H1 (cell line): ENCODE data around the gene ARHGEF1. TPM values are rescaled to one million over a fixed set of nuclear protein-coding genes. Genes with fewer than 3 reads are reported as not detected.

ENCODE experiments used
- CTCF ChIA-PET: fragments of 300-600 bp; sonication (Branson Sonifier 250); formaldehyde crosslinking; loops from one replicate; lab custom pipeline; 2021; ENCODE audit not compliant: partially characterized antibody; lab: Charles Lee
- POLR2A ChIA-PET: fragments of 300-600 bp; sonication (Branson Sonifier 250); formaldehyde crosslinking; loops from one replicate; lab custom pipeline; 2021; ENCODE audit warnings: inconsistent platforms; ENCODE audit not compliant: partially characterized antibody; lab: Charles Lee
- DNase-seq, 2 experiments: peaks; one replicate each; pipeline versions ENCODE4 v3.0.0 to v3.0.0-alpha.2; 2010 to 2022; ENCODE audit warnings: low spot score in 2 of 2, low read depth in 1 of 2, mixed read lengths in 1 of 2
- FAIRE-seq: peaks from 2 replicates; lab custom pipeline; 2011; peaks lifted over from hg19 to GRCh38; lab: Jason Lieb, UNC
- H2AFZ ChIP-seq: 2 replicates; pipeline ENCODE4 v1.8.1; 2012; ENCODE audit warnings: low read length, inconsistent platforms
- H2AK5ac ChIP-seq: 2 replicates; pipeline ENCODE4 v1.6.1; 2013; ENCODE audit warnings: low read depth, low read length
- H2BK120ac ChIP-seq: replicated peaks from 2 replicates; pipeline ENCODE3; 2013; ENCODE audit warnings: low read depth, low read length, inconsistent platforms
- H2BK12ac ChIP-seq: 2 replicates; pipeline ENCODE4 v1.6.1; 2013; ENCODE audit warnings: low read depth, low read length
- H2BK15ac ChIP-seq: 2 replicates; pipeline ENCODE4 v1.6.1; 2013; ENCODE audit warnings: low read length
- H2BK20ac ChIP-seq: 2 replicates; pipeline ENCODE4 v1.6.1; 2013; ENCODE audit warnings: low read length
- H2BK5ac ChIP-seq: 2 replicates; pipeline ENCODE4 v1.6.1; 2013; ENCODE audit warnings: low read depth, low read length
- H3K14ac ChIP-seq: 2 replicates; pipeline ENCODE4 v1.6.1; 2013; ENCODE audit warnings: inconsistent platforms; ENCODE audit not compliant: insufficient read length
- H3K18ac ChIP-seq: 2 replicates; pipeline ENCODE4 v1.6.1; 2013; ENCODE audit warnings: low read length; ENCODE audit errors: extremely low read depth
- H3K23ac ChIP-seq: 2 replicates; pipeline ENCODE4 v1.6.1; 2013; ENCODE audit warnings: inconsistent platforms; ENCODE audit not compliant: insufficient read length
- H3K23me2 ChIP-seq: 2 replicates; pipeline ENCODE4 v1.6.1; 2013; ENCODE audit warnings: low read depth, low read length
- H3K27ac ChIP-seq: 2 replicates; pipeline ENCODE4 v1.6.1; 2011; ENCODE audit warnings: low read depth, low read length, inconsistent platforms
- H3K27me3 ChIP-seq, 4 experiments: replicated peaks in 1 of 4; 1 replicate in 1 of 4; 2 replicates in 3 of 4; pipeline versions ENCODE4 v1.6.1 to v1.8.1; 2011 to 2013; ENCODE audit warnings: low read length in 3 of 4, mild to moderate bottlenecking in 3 of 4, inconsistent platforms in 2 of 4, mixed read lengths in 2 of 4, moderate library complexity in 1 of 4; ENCODE audit not compliant: control insufficient read depth in 3 of 4, insufficient read depth in 3 of 4; ENCODE audit errors: extremely low read depth in 1 of 4
- H3K36me3 ChIP-seq, 4 experiments: 2 replicates each; pipeline versions ENCODE4 v1.6.1 to v1.8.1; 2011 to 2013; ENCODE audit warnings: mild to moderate bottlenecking in 4 of 4, low read length in 3 of 4, moderate library complexity in 2 of 4, control low read depth in 1 of 4, inconsistent platforms in 1 of 4; ENCODE audit not compliant: insufficient read depth in 4 of 4, control insufficient read depth in 2 of 4
- H3K4ac ChIP-seq: replicated peaks from 2 replicates; pipeline ENCODE3; 2013; ENCODE audit warnings: low read length, low read depth, mixed read lengths, inconsistent platforms; ENCODE audit not compliant: insufficient read length
- H3K4me1 ChIP-seq, 4 experiments: replicated peaks in 1 of 4; 1 replicate in 1 of 4; 2 replicates in 3 of 4; pipeline versions ENCODE4 v1.6.1 to v1.8.1; 2011 to 2013; ENCODE audit warnings: low read length in 3 of 4, inconsistent platforms in 2 of 4, mixed read lengths in 1 of 4; ENCODE audit not compliant: insufficient read depth in 4 of 4, control insufficient read depth in 3 of 4
- H3K4me2 ChIP-seq, 2 experiments: 2 replicates each; pipeline versions ENCODE4 v1.6.1 to v1.8.1; 2011 to 2013; ENCODE audit warnings: low read depth in 2 of 2, low read length in 2 of 2, control low read depth in 1 of 2, inconsistent platforms in 1 of 2, mild to moderate bottlenecking in 1 of 2; ENCODE audit not compliant: insufficient read depth in 1 of 2
- H3K4me3 ChIP-seq, 4 experiments: fragments of 200-600, 300-600 bp in 1 of 4; sonication (generic), shearing (Covaris generic), sonication (Bioruptor Twin) in 1 of 4; 2 replicates each; pipeline versions ENCODE4 v1.5.1 to v1.8.1; 2011 to 2016; ENCODE audit warnings: low read length in 4 of 4, low read depth in 3 of 4, control low read depth in 2 of 4, inconsistent platforms in 2 of 4, mild to moderate bottlenecking in 2 of 4, mixed read lengths in 1 of 4, moderate library complexity in 1 of 4; ENCODE audit not compliant: insufficient read depth in 2 of 4; ENCODE audit errors: extremely low read depth in 1 of 4
- H3K56ac ChIP-seq: replicated peaks from 2 replicates; pipeline ENCODE3; 2013; ENCODE audit warnings: low read depth, mild to moderate bottlenecking, mixed read lengths, low read length, inconsistent platforms; ENCODE audit not compliant: insufficient read length
- H3K79me1 ChIP-seq: 2 replicates; pipeline ENCODE4 v1.6.1; 2013; ENCODE audit warnings: low read depth, low read length, control low read depth
- H3K79me2 ChIP-seq, 2 experiments: 2 replicates each; pipeline versions ENCODE4 v1.6.1 to v1.8.1; 2012 to 2013; ENCODE audit warnings: low read length in 2 of 2, mild to moderate bottlenecking in 2 of 2, inconsistent platforms in 1 of 2; ENCODE audit not compliant: insufficient read depth in 2 of 2, control insufficient read depth in 1 of 2
- H3K9ac ChIP-seq, 4 experiments: replicated peaks in 1 of 4; 1 replicate in 1 of 4; 2 replicates in 3 of 4; pipeline versions ENCODE4 v1.6.1 to v1.8.1; 2011 to 2013; ENCODE audit warnings: low read depth in 3 of 4, low read length in 3 of 4, control low read depth in 2 of 4, mild to moderate bottlenecking in 2 of 4, moderate library complexity in 2 of 4, inconsistent platforms in 1 of 4; ENCODE audit errors: extremely low read depth in 1 of 4
- H3K9me3 ChIP-seq, 2 experiments: 2 replicates each; pipeline versions ENCODE4 v1.6.1 to v1.8.1; 2012 to 2013; ENCODE audit warnings: mild to moderate bottlenecking in 2 of 2, moderate library complexity in 2 of 2, control low read depth in 1 of 2, inconsistent platforms in 1 of 2, low read depth in 1 of 2, low read length in 1 of 2, mixed read lengths in 1 of 2; ENCODE audit not compliant: insufficient read depth in 2 of 2
- H4K20me1 ChIP-seq, 2 experiments: replicated peaks in 1 of 2; 2 replicates each; pipeline versions ENCODE3 to v1.8.1; 2011 to 2013; ENCODE audit warnings: inconsistent platforms in 2 of 2, low read length in 2 of 2, mild to moderate bottlenecking in 1 of 2; ENCODE audit not compliant: insufficient read depth in 2 of 2, control insufficient read depth in 1 of 2
- H4K5ac ChIP-seq: 2 replicates; pipeline ENCODE4 v1.6.1; 2013; ENCODE audit warnings: low read length, low read depth, mixed read lengths, inconsistent platforms; ENCODE audit not compliant: insufficient read length
- H4K8ac ChIP-seq: 2 replicates; pipeline ENCODE4 v1.8.0; 2013; ENCODE audit warnings: mild to moderate bottlenecking, moderate library complexity, low read length, inconsistent platforms; ENCODE audit not compliant: insufficient read depth; ENCODE audit errors: extremely low read depth
- H4K91ac ChIP-seq: replicated peaks from 2 replicates; pipeline ENCODE3; 2013; ENCODE audit warnings: low read length, mixed read lengths, inconsistent platforms; ENCODE audit not compliant: insufficient read length
- HDAC6 ChIP-seq: IDR thresholded peaks from one replicate; pipeline ENCODE4 v1.7.1; 2012; ENCODE audit warnings: low read depth, mild to moderate bottlenecking, inconsistent platforms, low read length, moderate library complexity
- WGBS, 2 experiments: shearing (Covaris generic) in 1 of 2; methylation state at CpG; one replicate each; pipeline versions ENCODE4 v1.1.6 to v1.1.7; 2013 to 2015; ENCODE audit warnings: low lambda C conversion rate in 2 of 2, mixed read lengths in 2 of 2, inconsistent platforms in 1 of 2, low coverage in 1 of 2, missing lambda C conversion rate in 1 of 2; ENCODE audit not compliant: insufficient replicate concordance in 2 of 2, insufficient coverage in 1 of 2, insufficient read length in 1 of 2; ENCODE audit errors: extremely low coverage in 1 of 2, missing lambda C conversion rate in 1 of 2; 5-methylcytosine and 5-hydroxymethylcytosine counted together
- polyA plus RNA-seq, 7 experiments: library from polyadenylated mRNA; depleted of rRNA in 3 of 7; stranded (reverse) in 5 of 7; unstranded in 2 of 7; fragments of >200 nt in 5 of 7; fragments of 200-250 nt in 2 of 7; gene quantifications; 1 replicate in 5 of 7; 2 replicates in 1 of 7; 4 replicates in 1 of 7; pipeline versions ENCODE4 v1.2.1 to v1.2.3, GENCODE V29; 2011 to 2013; ENCODE audit warnings: missing spikeins in 2 of 7, mixed read lengths in 2 of 7
- total RNA-seq: library from RNA; stranded (reverse); fragmentation: NEBNext Ultra II Directional; extraction: Animal tissue kit (Norgen Biotek cat#: 25700); gene quantifications from 2 replicates; pipeline ENCODE4 v1.2.1, GENCODE V29; 2021

ARHGEF1 gene
- total and polyA plus RNA-seq, 2 of the 8 experiments (the other 6 are each of a cell fraction or from before 2014, with no cell fraction given) = 23.0 to 49.0 TPM

DNA sequence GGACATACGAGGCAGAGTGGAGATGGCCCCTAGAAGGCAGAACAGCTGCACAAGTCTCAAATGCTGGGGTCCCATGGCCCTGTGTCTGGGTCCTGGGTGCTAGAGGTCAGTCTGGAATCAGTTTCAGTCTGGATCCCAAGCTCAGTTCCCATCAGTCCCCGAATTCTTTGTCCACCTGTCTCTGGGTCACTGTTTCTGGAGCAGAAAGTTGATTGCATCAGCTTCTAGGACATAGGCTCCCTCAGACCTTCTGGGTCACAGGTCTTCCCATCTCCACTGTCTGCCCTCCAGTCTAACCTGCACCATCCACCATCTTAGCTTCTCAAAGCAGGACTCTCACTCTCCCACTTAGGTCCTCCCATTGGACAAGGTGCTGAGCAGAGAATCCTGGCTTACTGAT, 43.8 kb upstream of the ARHGEF1 start:
- no peak overlapping the region; a peak in 2 of 7 replicates for H3K9ac ChIP-seq
- no peak overlapping the region for H3K56ac ChIP-seq
- DNase-seq = no peak
- no peak for TF ChIP-seq HDAC6
- TF ChIP-seq, all 59 proteins: peak for 0
- no peak overlapping the region for H3K18ac ChIP-seq
- CTCF ChIA-PET = interaction anchor here (1.5 to 5.0 kb wide), 2 partner anchors 13 to 118 kb away, joined by 3 to 31 read pairs; no protein-coding TSS in a partner anchor
- H3K9me3 ChIP-seq = peaks cover 4 to 24% of the 10 kb centered on the region in 2 experiments; a peak in 3 of 4 replicates
- H2BK12ac ChIP-seq = no peak overlapping the region
- no peak overlapping the region for H2BK20ac ChIP-seq
- no peak overlapping the region for H2BK120ac ChIP-seq
- no peaks in the 10 kb centered on the region; a peak in 1 of 7 replicates for H3K27me3 ChIP-seq
- H3K23me2 ChIP-seq = no peaks in the 10 kb centered on the region
- no peak overlapping the region for H3K4ac ChIP-seq
- no peak overlapping the region for H4K91ac ChIP-seq
- H3K79me2 ChIP-seq = no peaks in the 10 kb centered on the region
- no peaks in the 10 kb centered on the region for H3K79me1 ChIP-seq
- no peaks in the 10 kb centered on the region for H4K20me1 ChIP-seq
- no peak overlapping the region for H3K27ac ChIP-seq
- WGBS, 2 experiments = 41% methylated on average over 2 of the region's 2 CpGs; no CpG with 5 or more reads in 1 of the 2 experiments
- no peak overlapping the region for H4K5ac ChIP-seq
- no peak overlapping the region for H4K8ac ChIP-seq
- H2AFZ ChIP-seq = no peak overlapping the region
- H2AK5ac ChIP-seq = no peak overlapping the region
- H3K4me3 ChIP-seq = no peak overlapping the region
- no peak overlapping the region for H2BK15ac ChIP-seq
- no peak overlapping the region for H2BK5ac ChIP-seq
- H3K4me2 ChIP-seq = no peak overlapping the region
- no peak overlapping the region for H3K14ac ChIP-seq
- H3K36me3 ChIP-seq = no peaks in the 10 kb centered on the region
- no peaks in the 10 kb centered on the region; a peak in 1 of 7 replicates for H3K4me1 ChIP-seq
- H3K23ac ChIP-seq = no peak overlapping the region
- POLR2A ChIA-PET = interaction anchor here (0.6 to 1.0 kb wide), 2 partner anchors 22 to 419 kb away, joined by 4 read pairs; no protein-coding TSS in a partner anchor
- FAIRE-seq = no peak
